Measurements from ENCODE around the gene POLR3H.

DNA sequence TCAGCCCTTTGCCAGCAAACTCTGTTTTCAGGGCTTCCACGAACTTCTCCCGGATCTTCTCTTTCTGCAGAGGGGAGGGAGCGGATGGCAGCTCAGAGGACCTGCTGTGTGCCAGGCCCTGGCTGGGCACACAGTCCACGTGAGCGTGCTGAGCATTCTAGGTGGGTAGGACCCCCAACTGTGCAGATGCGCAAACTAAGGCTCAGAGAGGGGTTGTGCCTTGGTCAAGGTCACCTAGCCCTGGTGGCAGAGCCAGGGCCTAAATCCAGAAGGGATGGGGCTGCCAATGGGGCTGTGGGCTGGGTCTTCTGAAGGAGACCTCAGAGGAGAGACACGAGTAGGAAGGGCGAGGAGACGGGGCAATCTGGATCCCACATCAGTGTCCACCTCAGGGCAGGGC, 34.5 kb upstream of the POLR3H start:
- no peak for TF ChIP-seq POLR2A (IDR thresholded peaks at IDR 0.05)
- TF ChIP-seq CTCF (IDR thresholded peaks at IDR 0.05): no peak
